B cell (primary cell): Measurements from ENCODE around the gene TMEM203. TPM values are rescaled to one million over a fixed set of nuclear protein-coding genes. Genes with fewer than 3 reads are reported as not detected.

Experiments used
- ATAC-seq: fragments of 200-7000 bp; cut with Tn5 transposase; one replicate; pipeline ENCODE4 v1.10.0; 2021; ENCODE audit warnings: low read depth, mild to moderate bottlenecking, moderate number of reproducible peaks, moderate library complexity
- CTCF ChIA-PET: fragments of 350-600 bp; sonication (Branson Sonifier 250); formaldehyde crosslinking; loops from one replicate; lab custom pipeline; 2021; ENCODE audit warnings: antibody characterized with exemption, inconsistent platforms; lab: Charles Lee
- POLR2A ChIA-PET: fragments of 350-600 bp; sonication (Branson Sonifier 250); formaldehyde crosslinking; loops from one replicate; lab custom pipeline; 2021; ENCODE audit warnings: antibody characterized with exemption; lab: Charles Lee
- DNase-seq: peaks from one replicate; pipeline ENCODE4 v3.0.0; 2013
- H2AFZ ChIP-seq: 2 replicates; pipeline ENCODE4 v1.6.1; 2012; ENCODE audit warnings: mild to moderate bottlenecking, low read depth, low read length; ENCODE audit not compliant: insufficient read depth, poor library complexity, severe bottlenecking
- H3K27ac ChIP-seq, 2 donors: 1 replicate in 1 of 2; 2 replicates in 1 of 2; pipeline ENCODE4 v1.5.1; 2012 to 2013; ENCODE audit warnings: low read length in 2 of 2, mild to moderate bottlenecking in 2 of 2, moderate library complexity in 1 of 2
- H3K27me3 ChIP-seq, 4 experiments: fragments of 200-600 bp in 1 of 4; sonication (generic) in 1 of 4; replicated peaks in 1 of 4; 1 replicate in 2 of 4; 2 replicates in 2 of 4; pipeline versions ENCODE4 v1.6.1 to v1.7.0; 2013 to 2016; ENCODE audit warnings: low read length in 3 of 4, mild to moderate bottlenecking in 2 of 4, mixed read lengths in 1 of 4, moderate library complexity in 1 of 4; ENCODE audit not compliant: insufficient read depth in 4 of 4, control insufficient read depth in 3 of 4; ENCODE audit errors: control extremely low read depth in 1 of 4
- H3K36me3 ChIP-seq, 2 experiments: replicated peaks in 1 of 2; 1 replicate in 1 of 2; 2 replicates in 1 of 2; pipeline versions ENCODE4 v1.6.1 to v1.7.1; 2013; ENCODE audit warnings: low read length in 1 of 2; ENCODE audit not compliant: insufficient read depth in 2 of 2, control insufficient read depth in 1 of 2; ENCODE audit errors: control extremely low read depth in 1 of 2, extremely low read depth in 1 of 2
- H3K4me1 ChIP-seq, 2 donors: fragments of 200-600 bp in 1 of 2; sonication (generic) in 1 of 2; 1 replicate in 1 of 2; 2 replicates in 1 of 2; pipeline versions ENCODE4 v1.5.1 to v1.6.1; 2013 to 2017; ENCODE audit warnings: low read length in 2 of 2; ENCODE audit not compliant: control insufficient read depth in 2 of 2, insufficient read depth in 2 of 2
- H3K4me2 ChIP-seq: replicated peaks from 2 replicates; pipeline ENCODE3; 2012; ENCODE audit warnings: mild to moderate bottlenecking, low read depth, low read length; ENCODE audit not compliant: poor library complexity, severe bottlenecking
- H3K4me3 ChIP-seq, 5 experiments: fragments of 200-600 bp in 1 of 5; sonication (generic) in 1 of 5; 1 replicate in 3 of 5; 2 replicates in 2 of 5; pipeline versions ENCODE4 v1.5.1 to v1.7.0; 2011 to 2016; ENCODE audit warnings: low read length in 4 of 5, mild to moderate bottlenecking in 4 of 5, low read depth in 2 of 5, control low read depth in 1 of 5, moderate library complexity in 1 of 5; ENCODE audit not compliant: insufficient read depth in 1 of 5; ENCODE audit errors: control extremely low read depth in 1 of 5, extremely low read depth in 1 of 5
- H3K79me2 ChIP-seq: fragments of 200-600 bp; sonication (generic); one replicate; pipeline ENCODE4 v1.6.0; 2016; ENCODE audit warnings: low read length; ENCODE audit not compliant: control insufficient read depth, insufficient read depth
- H3K9ac ChIP-seq: fragments of 200-600 bp; sonication (generic); 2 replicates; pipeline ENCODE4 v1.6.1; 2017; ENCODE audit warnings: mild to moderate bottlenecking, low read length, moderate library complexity
- H3K9me3 ChIP-seq, 3 donors: one replicate each; pipeline versions ENCODE4 v1.6.1 to v1.7.1; 2013; ENCODE audit warnings: low read length in 2 of 3; ENCODE audit not compliant: control insufficient read depth in 2 of 3, insufficient read depth in 1 of 3; ENCODE audit errors: control extremely low read depth in 1 of 3
- H4K20me1 ChIP-seq: 2 replicates; pipeline ENCODE4 v1.6.0; 2012; ENCODE audit warnings: mild to moderate bottlenecking, low read length; ENCODE audit not compliant: insufficient read depth, control insufficient read depth, poor library complexity, severe bottlenecking
- H3K27ac Mint-ChIP-seq: one replicate; pipeline ENCODE4 v1.8.0; 2021; ENCODE audit warnings: mixed read lengths
- H3K27me3 Mint-ChIP-seq: one replicate; pipeline ENCODE4 v1.8.0; 2021; ENCODE audit warnings: mixed read lengths
- H3K4me1 Mint-ChIP-seq: one replicate; pipeline ENCODE4 v1.8.0; 2021; ENCODE audit warnings: mixed read lengths
- H3K4me3 Mint-ChIP-seq: one replicate; pipeline ENCODE4 v1.8.0; 2021; ENCODE audit warnings: mixed read lengths
- H3K9me3 Mint-ChIP-seq: one replicate; pipeline ENCODE4 v1.8.0; 2022; ENCODE audit warnings: mixed read lengths; ENCODE audit not compliant: insufficient read depth
- CTCF ChIP-seq: fragments of 200-600 bp; IDR thresholded peaks from one replicate; pipeline ENCODE4 v1.8.0; 2022; ENCODE audit warnings: antibody characterized with exemption, mild to moderate bottlenecking
- EZH2 ChIP-seq: IDR thresholded peaks from 2 replicates; pipeline ENCODE4 v1.6.1; 2012; ENCODE audit warnings: borderline replicate concordance, low read depth, mild to moderate bottlenecking, moderate library complexity, low read length; ENCODE audit not compliant: insufficient read depth, poor library complexity, severe bottlenecking
- WGBS: methylation state at CpG from one replicate; pipeline ENCODE4 v1.1.5; 2013; ENCODE audit warnings: missing lambda C conversion rate; ENCODE audit not compliant: insufficient coverage; 5-methylcytosine and 5-hydroxymethylcytosine counted together
- intact Hi-C: fragments of 100-400 bp; cut with micrococcal nuclease; formaldehyde crosslinking; loops from one replicate; pipeline ENCODE4 v1.10.0; 2022
- polyA plus RNA-seq: library from polyadenylated mRNA; depleted of rRNA; stranded (reverse); fragments of >200 nt; gene quantifications from 2 replicates; pipeline ENCODE4 v1.2.3, GENCODE V29; 2012
- total RNA-seq, 2 donors: library from RNA; stranded (reverse); fragments of 120-200 nt in 1 of 2; gene quantifications; 1 replicate in 1 of 2; 2 replicates in 1 of 2; pipeline versions ENCODE4 v1.2.3 to v1.2.4, GENCODE V29; 2013 to 2022

Gene TMEM203
- total and polyA plus RNA-seq, 2 donors (not counting 1 experiment from before 2014, with no cell fraction given): 20.6 to 35.7 TPM

DNA sequence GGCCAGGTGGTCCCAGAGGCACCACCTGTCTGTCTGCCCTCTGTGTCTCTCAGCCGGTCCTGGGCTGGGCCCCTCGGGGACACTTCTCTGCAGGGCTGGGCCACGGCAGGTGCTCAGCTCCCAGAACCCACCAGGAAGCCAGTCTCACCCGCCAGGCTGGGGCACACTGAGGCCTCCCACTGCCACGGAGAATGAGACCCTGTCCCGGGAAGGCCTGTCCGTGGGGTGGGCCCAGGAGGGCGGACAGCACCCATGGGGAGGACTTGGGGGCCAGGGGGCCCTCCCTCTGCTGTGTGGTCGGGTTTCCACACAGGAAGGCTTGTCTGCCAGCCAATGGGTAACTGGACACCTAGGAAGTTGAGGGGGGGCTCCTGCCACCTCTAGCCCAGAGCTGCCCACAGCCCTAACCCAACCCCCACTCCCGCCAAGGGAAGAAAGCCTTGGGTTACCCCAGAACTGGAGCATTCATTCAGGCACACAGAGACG is 31.5 kb upstream of the TMEM203 start:
- DNase-seq: no peak
- peaks cover 39 to 65% of the 10 kb centered on the region in 2 donors for H3K4me1 ChIP-seq
- ChIA-PET CTCF (interaction anchor here (0.6 to 8.9 kb wide), 42 partner anchors 11 to 449 kb away, joined by 3 to 76 read pairs (median 5); partner anchors contain the start of genes ANAPC2, CYSRT1, MAN1B1 and NELFB), POLR2A (interaction anchor here (0.5 to 1.6 kb wide), 6 partner anchors 13 to 834 kb away, joined by 3 to 8 read pairs (median 4); partner anchors contain the start of genes ANAPC2, MAN1B1 and SSNA1)
- TF ChIP-seq EZH2: no peak
- TF ChIP-seq CTCF: no peak
- H3K4me2 ChIP-seq: peak overlapping the region; percentile 72
- peaks cover 27% of the 10 kb centered on the region for H4K20me1 ChIP-seq
- H3K4me3 Mint-ChIP-seq: peak overlapping the region; percentile 13
- peaks cover 0 to 2% (median 0%) of the 10 kb centered on the region in 4 experiments for H3K27me3 ChIP-seq
- 19% methylated on average over 9 of the region's 11 CpGs for WGBS
- H3K9me3 ChIP-seq: peaks cover 0 to 3% (median 0%) of the 10 kb centered on the region in 3 donors
- no peak overlapping the region for H3K27ac ChIP-seq
- peaks cover 39% of the 10 kb centered on the region for H3K4me1 Mint-ChIP-seq
- intact Hi-C loops: loop anchor here (1.0 to 2.0 kb wide), 6 partner anchors 14 to 208 kb away; partner anchors contain the start of genes ANAPC2, NPDC1, SSNA1 and TPRN
- H3K27me3 Mint-ChIP-seq: no peaks in the 10 kb centered on the region
- H3K27ac Mint-ChIP-seq: peak overlapping the region; percentile 15
- peaks cover 0 to 2% of the 10 kb centered on the region in 2 experiments for H3K36me3 ChIP-seq
- H3K9me3 Mint-ChIP-seq: no peaks in the 10 kb centered on the region
- peak overlapping the region; percentile 41 for H2AFZ ChIP-seq
- no peak overlapping the region for H3K9ac ChIP-seq
- ATAC-seq: no peak
- H3K79me2 ChIP-seq: peaks cover 32% of the 10 kb centered on the region
- peak overlapping the region in 1 of 5 experiments; percentile 19 for H3K4me3 ChIP-seq
